ENCODE data around the gene PPBP.

- TF ChIP-seq POLR2A (IDR thresholded peaks at IDR 0.05; ENCODE audit: low read length), result no peak
- no peak for TF ChIP-seq GATA1 (IDR thresholded peaks at IDR 0.05; ENCODE audit: low read depth, low read length)
Measured at GRCh38 chr4:73985528-73985852, 2.5 kb downstream of the PPBP start.

All from erythroblast (primary cell).